MCF 10A (cell line): Measurements from ENCODE around the gene PCDH15. TPM values are rescaled to one million over a fixed set of nuclear protein-coding genes. Genes with fewer than 3 reads are reported as not detected.

Source experiments
- BruUV-seq: library from RNA; stranded (reverse); fragments of 400-500 nt; replicated peaks from 2 replicates; lab custom pipeline; 2021; lab: Mats Ljungman, UMichigan
- CTCF ChIA-PET: fragments of 300-600 bp; sonication (Branson Sonifier 250); formaldehyde crosslinking; extraction: SDS; loops from one replicate; lab custom pipeline; 2021; ENCODE audit warnings: antibody characterized with exemption, inconsistent platforms; lab: Yijun Ruan, JAX
- POLR2A ChIA-PET: fragments of 300-600, 350-650 bp; sonication (Branson Sonifier 250); formaldehyde crosslinking; extraction: SDS; loops from one replicate; lab custom pipeline; 2020; ENCODE audit warnings: antibody characterized with exemption, inconsistent platforms; lab: Yijun Ruan, JAX
- DNase-seq: peaks from one replicate; pipeline ENCODE4 v3.0.0-alpha.2; 2018; ENCODE audit not compliant: unreplicated experiment
- H3K27ac Mint-ChIP-seq: one replicate; pipeline ENCODE4 v1.8.0; 2022; ENCODE audit warnings: mild to moderate bottlenecking, low read depth, mixed read lengths; ENCODE audit not compliant: unreplicated experiment
- H3K27me3 Mint-ChIP-seq: one replicate; pipeline ENCODE4 v1.8.0; 2022; ENCODE audit warnings: mixed read lengths; ENCODE audit not compliant: insufficient read depth, unreplicated experiment
- H3K36me3 Mint-ChIP-seq: one replicate; pipeline ENCODE4 v1.8.0; 2022; ENCODE audit warnings: mild to moderate bottlenecking, moderate library complexity, mixed read lengths; ENCODE audit not compliant: insufficient read depth, unreplicated experiment
- H3K4me1 Mint-ChIP-seq: one replicate; pipeline ENCODE4 v1.8.0; 2022; ENCODE audit warnings: mixed read lengths; ENCODE audit not compliant: insufficient read depth, unreplicated experiment
- H3K4me3 Mint-ChIP-seq: one replicate; pipeline ENCODE4 v1.8.0; 2022; ENCODE audit warnings: mild to moderate bottlenecking, moderate library complexity, mixed read lengths; ENCODE audit not compliant: unreplicated experiment
- H3K9me3 Mint-ChIP-seq: one replicate; pipeline ENCODE4 v1.8.0; 2022; ENCODE audit warnings: mixed read lengths; ENCODE audit not compliant: unreplicated experiment
- CTCF ChIP-seq: fragments of 200-600 bp; IDR thresholded peaks from one replicate; pipeline ENCODE4 v1.8.0; 2022; ENCODE audit warnings: antibody characterized with exemption, mild to moderate bottlenecking; ENCODE audit not compliant: unreplicated experiment
- intact Hi-C: fragments of 100-400 bp; cut with micrococcal nuclease; formaldehyde crosslinking; loops from 2 replicates; pipeline ENCODE4 v1.14.1; 2022
- total RNA-seq: library from RNA; stranded (reverse); gene quantifications from 2 replicates; pipeline ENCODE4 v1.2.3, GENCODE V29; 2022

Gene PCDH15
- total RNA-seq, 1 experiment from 2014 or later = not detected

- H3K27me3 Mint-ChIP-seq = no peaks in the 10 kb centered on the region
- no peak for TF ChIP-seq CTCF
- intact Hi-C loops = no loop called here
- H3K9me3 Mint-ChIP-seq = no peaks in the 10 kb centered on the region
- CTCF ChIA-PET = no interaction called here
- no peak overlapping the region for H3K4me3 Mint-ChIP-seq
- POLR2A ChIA-PET = no interaction called here
- DNase-seq = no peak
- no peaks in the 10 kb centered on the region for H3K36me3 Mint-ChIP-seq
- BruUV-seq = no TSS peak
- H3K4me1 Mint-ChIP-seq = no peaks in the 10 kb centered on the region
- no peak overlapping the region for H3K27ac Mint-ChIP-seq
Observed at GRCh38 chr10:54441275-54441674, 359.8 kb downstream of the PCDH15 start.

GRCh38 chr10:54434782-54435181, 366.2 kb downstream of the PCDH15 start:
- POLR2A ChIA-PET = no interaction called here
- Mint-ChIP-seq H3K4me3 (no peak overlapping the region), H3K9me3 (no peaks in the 10 kb centered on the region), H3K4me1 (no peaks in the 10 kb centered on the region), H3K36me3 (no peaks in the 10 kb centered on the region), H3K27me3 (no peaks in the 10 kb centered on the region), H3K27ac (no peak overlapping the region)
- no peak for DNase-seq
- CTCF ChIA-PET = interaction anchor here (1.0 kb wide), 1 partner anchor 8 kb away, joined by 3 read pairs; no protein-coding TSS in a partner anchor
- no peak for TF ChIP-seq CTCF
- BruUV-seq = no TSS peak
- intact Hi-C loops = no loop called here

DNA sequence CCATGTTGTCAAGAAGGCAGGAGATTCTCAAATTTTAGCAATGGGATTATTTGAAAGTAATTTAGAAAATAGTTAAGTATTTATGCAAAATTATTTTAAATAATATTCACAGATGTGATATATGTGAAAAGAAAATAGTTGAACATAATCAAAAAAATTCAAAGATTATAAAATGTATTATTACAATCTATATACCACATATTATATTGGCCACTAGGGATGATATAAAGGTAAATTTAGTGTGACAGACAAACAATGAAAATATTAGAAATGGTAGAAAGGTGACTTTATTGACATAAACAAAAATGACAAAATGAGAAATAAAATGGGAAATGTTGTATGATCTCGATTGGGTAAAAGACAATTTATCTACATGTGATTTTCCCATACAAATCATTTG, 385.5 kb downstream of the PCDH15 start:
- intact Hi-C loops = no loop called here

GRCh38 chr10:54402576-54402975, 398.5 kb downstream of the PCDH15 start:
- BruUV-seq = no TSS peak
- H3K36me3 Mint-ChIP-seq = no peaks in the 10 kb centered on the region
- TF ChIP-seq CTCF = peak; percentile 62
- no peaks in the 10 kb centered on the region for H3K27me3 Mint-ChIP-seq
- ChIA-PET POLR2A (interaction anchor here (0.7 kb wide), 1 partner anchor 785 kb away, joined by 3 read pairs; no protein-coding TSS in a partner anchor), CTCF (interaction anchor here (0.6 to 2.2 kb wide), 20 partner anchors 9 to 1591 kb away, joined by 3 to 12 read pairs (median 4); no protein-coding TSS in a partner anchor)
- DNase-seq = peak; percentile 59
- intact Hi-C loops = loop anchor here (1.0 kb wide), 6 partner anchors 269 to 1518 kb away; no protein-coding TSS in a partner anchor
- no peak overlapping the region for H3K27ac Mint-ChIP-seq
- no peak overlapping the region for H3K4me3 Mint-ChIP-seq
- H3K9me3 Mint-ChIP-seq = no peaks in the 10 kb centered on the region
- no peaks in the 10 kb centered on the region for H3K4me1 Mint-ChIP-seq

More for the DNA sequence above, 385.5 kb downstream of the PCDH15 start:
- no peaks in the 10 kb centered on the region for H3K36me3 Mint-ChIP-seq
- no peak overlapping the region for H3K4me3 Mint-ChIP-seq
- no peak for DNase-seq
- TF ChIP-seq CTCF = no peak
- H3K27ac Mint-ChIP-seq = no peak overlapping the region
- no TSS peak for BruUV-seq
- ChIA-PET CTCF (interaction anchor here (0.7 to 0.8 kb wide), 2 partner anchors 205 to 405 kb away, joined by 3 read pairs; no protein-coding TSS in a partner anchor), POLR2A (no interaction called here)
- H3K4me1 Mint-ChIP-seq = peaks cover 3% of the 10 kb centered on the region
- no peaks in the 10 kb centered on the region for H3K27me3 Mint-ChIP-seq
- H3K9me3 Mint-ChIP-seq = peaks cover 6% of the 10 kb centered on the region
